K562 (cell line): ENCODE data around the gene INHA.

Source experiments
- HNRNPLL ChIP-seq: fragments of 200-400 bp; formaldehyde crosslinking; IDR thresholded peaks from 2 replicates; pipeline ENCODE4 v1.6.1; 2017; ENCODE audit warnings: low read length, low read depth, mild to moderate bottlenecking; ENCODE audit not compliant: poor library complexity, severe bottlenecking
- TEAD4 ChIP-seq, 2 experiments: sonication (generic) in 1 of 2; formaldehyde crosslinking in 1 of 2; IDR thresholded peaks; 2 replicates each; pipeline versions ENCODE4 v1.6.1 to v1.8.0; 2012 to 2022; ENCODE audit warnings: borderline replicate concordance in 1 of 2, inconsistent platforms in 1 of 2, low read length in 1 of 2, mild to moderate bottlenecking in 1 of 2, missing genetic modification reagents in 1 of 2

DNA sequence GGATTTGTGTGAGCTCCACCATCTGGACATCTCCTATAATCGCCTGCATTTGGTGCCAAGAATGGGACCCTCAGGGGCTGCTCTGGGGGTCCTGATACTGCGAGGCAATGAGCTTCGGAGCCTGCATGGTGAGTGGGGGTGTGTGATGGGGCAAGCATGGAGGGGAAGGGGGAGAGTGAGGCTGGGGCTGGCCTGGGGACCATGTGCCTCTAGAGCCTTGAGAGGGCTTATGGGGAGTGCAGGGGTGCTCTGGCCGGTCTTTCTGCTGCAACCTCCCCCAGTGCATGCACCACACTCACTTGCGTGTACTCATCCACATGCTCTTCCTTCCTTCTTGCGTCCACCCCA lies 33.5 kb downstream of the INHA start:
- TF ChIP-seq TEAD4 (IDR thresholded peaks at IDR 0.05; ENCODE audit: low read length) (no peak), TEAD4 (CRISPR knock-in tag; IDR thresholded peaks at IDR 0.05; ENCODE audit: borderline replicate concordance) (no peak), HNRNPLL (no peak)
